Prostate gland (tissue), 2 donors: ENCODE results near the gene STK11. TPM values are rescaled to one million over a fixed set of nuclear protein-coding genes. Genes with fewer than 3 reads are reported as not detected.
A peak's percentile ranks its signal among the peaks of the same experiment; 100 is the strongest.

Source experiments
- DNase-seq: peaks from one replicate; pipeline ENCODE4 v3.0.0-alpha.2; 2019; ENCODE audit warnings: low spot score
- H3K27ac ChIP-seq, 2 donors: fragments of 200-600 bp; sonication (generic); 2 replicates each; pipeline ENCODE4 v1.5.1; 2017 to 2019
- H3K27me3 ChIP-seq: fragments of 200-600 bp; sonication (generic); replicated peaks from 2 replicates; pipeline ENCODE4 v1.5.1; 2019; ENCODE audit not compliant: insufficient read depth
- H3K36me3 ChIP-seq, 2 donors: fragments of 200-600 bp; sonication (generic); 1 replicate in 1 of 2; 2 replicates in 1 of 2; pipeline versions ENCODE4 v1.5.1 to v1.8.1; 2017 to 2019
- H3K4me1 ChIP-seq: fragments of 200-600 bp; sonication (generic); replicated peaks from 2 replicates; pipeline ENCODE4 v1.5.1; 2019
- H3K4me3 ChIP-seq, 2 donors: fragments of 200-600 bp; sonication (generic); 2 replicates each; pipeline ENCODE4 v1.5.1; 2017 to 2019
- H3K9me3 ChIP-seq: fragments of 200-600 bp; sonication (generic); 2 replicates; pipeline ENCODE4 v1.5.1; 2017
- CTCF ChIP-seq, 4 experiments: fragments of 200-600 bp in 2 of 4; fragments of 450-650 bp in 2 of 4; sonication (generic) in 2 of 4; IDR thresholded peaks; 1 replicate in 3 of 4; 2 replicates in 1 of 4; pipeline ENCODE4 v1.5.1; 2016 to 2019; ENCODE audit warnings: antibody characterized with exemption in 4 of 4, mild to moderate bottlenecking in 2 of 4, moderate library complexity in 2 of 4
- POLR2A ChIP-seq: fragments of 450-650 bp; IDR thresholded peaks from one replicate; pipeline ENCODE4 v1.6.1; 2016; ENCODE audit warnings: antibody characterized with exemption, mild to moderate bottlenecking
- POLR2AphosphoS5 ChIP-seq: sonication (generic); formaldehyde crosslinking; IDR thresholded peaks from one replicate; pipeline ENCODE4 v1.6.1; 2017; ENCODE audit warnings: antibody characterized with exemption
- WGBS: methylation state at CpG from one replicate; pipeline ENCODE4 v1.1.5; 2018; 5-methylcytosine and 5-hydroxymethylcytosine counted together
- intact Hi-C: fragments of 100-400 bp; cut with DNase I; formaldehyde crosslinking; loops from one replicate; pipeline ENCODE4 v1.14.2; 2022
- total RNA-seq, 2 donors: library from RNA; depleted of rRNA; stranded (reverse); fragments of >200 nt; gene quantifications; one replicate each; pipeline ENCODE4 v1.1.0, GENCODE V29; 2016

Gene STK11
- total RNA-seq, 2 donors from 2014 or later = 75.1 to 157 TPM

DNA sequence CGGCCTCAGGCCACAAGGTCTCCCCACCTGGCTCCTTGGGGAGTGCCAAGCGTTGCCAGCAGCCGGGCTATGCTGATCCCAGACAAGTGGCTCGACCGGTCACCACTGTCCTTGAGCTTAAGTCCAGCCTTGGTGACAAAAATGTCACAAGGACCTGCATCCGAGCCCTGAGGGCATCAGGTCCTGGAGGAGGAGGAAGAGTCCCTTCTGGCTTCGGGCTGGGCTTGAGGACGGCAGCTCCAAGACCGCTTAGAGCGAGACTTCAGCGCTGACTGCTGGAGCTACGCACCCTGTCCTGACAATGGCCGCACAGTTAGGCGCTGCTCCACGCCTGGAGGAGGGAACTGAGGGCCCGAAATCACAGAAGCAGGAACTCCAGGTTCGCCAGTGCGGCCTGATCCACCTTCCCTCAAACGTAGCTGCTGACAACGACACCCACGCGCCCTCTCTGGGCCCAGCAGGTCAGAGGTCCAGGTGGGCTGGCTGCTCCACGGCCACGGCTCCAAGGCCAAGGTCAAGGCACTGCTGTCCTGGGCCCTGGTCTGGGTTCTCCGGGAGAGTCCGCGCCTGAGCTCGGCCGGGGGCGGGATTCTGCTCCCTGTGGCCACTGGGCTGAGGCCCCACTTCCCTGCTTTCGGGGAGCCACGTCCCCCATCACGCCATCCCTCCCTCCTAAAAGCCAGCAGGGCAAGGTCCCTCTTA, 38.6 kb upstream of the STK11 start:
- Histone ChIP-seq H3K27me3 (no peaks in the 10 kb centered on the region), H3K27ac (no peak overlapping the region), H3K36me3 (no peaks in the 10 kb centered on the region), H3K4me3 (no peak overlapping the region), H3K4me1 (peaks cover 21% of the 10 kb centered on the region), H3K9me3 (no peaks in the 10 kb centered on the region)
- TF ChIP-seq POLR2A = no peak
- TF ChIP-seq CTCF (IDR thresholded peaks at IDR 0.05) = no peak
- no peak for TF ChIP-seq POLR2AphosphoS5
- no peak for DNase-seq
- intact Hi-C loops = no loop called here
- WGBS = 89% methylated on average over 28 of the region's 33 CpGs

DNA sequence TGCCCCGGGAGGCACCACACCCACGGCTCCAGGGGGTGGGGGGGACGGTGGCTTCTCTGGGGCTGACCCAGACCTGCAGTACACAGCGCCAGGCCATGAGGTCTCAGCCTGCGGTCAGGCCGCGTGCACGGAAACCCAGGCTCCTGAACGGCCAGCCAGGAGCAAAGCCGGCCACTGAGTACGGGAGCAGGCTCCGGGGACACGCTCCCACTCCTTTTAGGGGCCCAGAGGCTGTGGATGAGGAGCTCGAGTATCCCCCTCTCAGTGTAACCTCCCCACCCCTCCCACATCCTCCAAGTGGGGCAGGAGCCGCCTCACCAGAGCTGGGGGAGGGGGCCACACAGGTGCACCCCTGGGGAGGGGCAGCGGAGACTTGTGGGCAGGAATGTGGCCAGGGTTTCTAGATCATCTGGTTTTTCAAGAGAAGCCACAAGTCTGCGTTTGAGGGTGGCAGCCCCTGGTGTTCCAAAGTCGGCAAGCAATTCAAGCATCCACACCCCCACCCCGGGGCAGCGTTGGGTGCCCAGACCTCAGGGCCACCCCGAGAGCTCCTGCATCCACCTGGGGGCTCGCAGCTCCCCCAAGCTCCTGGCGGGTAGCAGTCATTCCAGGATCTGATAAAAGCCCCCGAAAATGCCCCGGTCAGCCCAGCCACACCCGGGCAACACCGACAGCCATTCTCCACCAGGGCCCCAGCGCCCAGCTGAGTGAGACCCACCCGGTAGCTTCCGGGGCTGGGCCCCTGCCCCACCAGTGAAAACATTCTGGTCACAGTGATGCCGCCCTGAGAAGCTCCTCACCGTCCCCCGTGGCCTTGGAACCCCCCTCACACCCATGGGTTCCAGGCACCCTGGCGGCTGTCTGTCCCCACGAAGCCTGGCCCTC, 37.6 kb upstream of the STK11 start:
- DNase-seq = no peak
- no peak for TF ChIP-seq POLR2A
- TF ChIP-seq CTCF (IDR thresholded peaks at IDR 0.05) = no peak
- no peak for TF ChIP-seq POLR2AphosphoS5
- peaks cover 22% of the 10 kb centered on the region for H3K4me1 ChIP-seq
- peak overlapping the region in 1 of 2 donors; percentile 6 for H3K4me3 ChIP-seq
- H3K27me3 ChIP-seq = no peaks in the 10 kb centered on the region
- H3K9me3 ChIP-seq = no peaks in the 10 kb centered on the region
- intact Hi-C loops = no loop called here
- WGBS = 76% methylated on average over 21 of the region's 35 CpGs
- H3K27ac ChIP-seq = peak overlapping the region; percentile 62 to 69
- H3K36me3 ChIP-seq = no peaks in the 10 kb centered on the region

DNA sequence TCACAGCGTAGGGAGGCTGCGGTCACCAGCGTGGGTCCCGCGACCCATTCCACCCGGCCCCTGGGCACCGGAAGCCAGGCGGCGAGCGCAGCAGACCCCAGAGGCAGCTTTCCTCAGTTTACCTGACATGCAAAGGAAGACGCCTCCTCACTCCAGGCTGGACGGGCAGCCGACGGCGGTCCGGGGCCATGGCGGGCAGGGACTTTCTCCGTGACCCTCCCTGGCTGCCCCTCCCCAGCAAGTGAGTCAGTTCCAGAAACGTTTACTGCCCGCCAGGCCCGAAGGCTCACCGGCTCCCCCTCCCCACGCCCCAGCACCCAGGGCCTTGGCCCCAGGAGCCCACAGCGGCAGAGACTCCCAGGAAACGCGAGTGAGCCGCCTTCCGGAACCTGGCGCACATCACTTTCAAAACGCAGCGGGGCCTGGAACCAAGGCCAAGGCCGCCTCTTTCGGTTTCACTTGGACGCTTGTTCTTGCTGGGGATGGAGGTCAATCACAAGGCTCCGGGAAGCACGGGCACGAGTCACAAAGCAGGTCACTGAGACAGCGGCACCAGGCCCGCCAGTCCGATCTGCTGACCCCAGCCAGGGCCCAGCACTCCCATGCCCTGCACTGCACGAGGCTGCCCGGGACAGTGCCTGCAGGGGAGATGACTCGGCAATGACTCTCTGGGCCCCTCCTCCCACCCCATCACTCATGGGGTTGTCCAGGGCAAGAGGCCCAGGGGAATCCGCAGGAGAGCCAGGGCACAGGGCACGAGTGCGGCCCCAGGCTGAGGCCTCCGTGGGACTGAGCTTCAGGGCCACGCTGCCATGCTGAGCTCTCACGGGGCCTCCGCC, 36.8 kb upstream of the STK11 start:
- H3K9me3 ChIP-seq = no peaks in the 10 kb centered on the region
- peak; percentile 46 for DNase-seq
- intact Hi-C loops = no loop called here
- no peaks in the 10 kb centered on the region for H3K36me3 ChIP-seq
- H3K27me3 ChIP-seq = no peaks in the 10 kb centered on the region
- H3K4me3 ChIP-seq = peak overlapping the region in 1 of 2 donors; percentile 6
- TF ChIP-seq POLR2AphosphoS5 (peak; percentile 42), POLR2A (peak; percentile 35), CTCF (IDR thresholded peaks at IDR 0.05) (no peak)
- H3K4me1 ChIP-seq = peaks cover 22% of the 10 kb centered on the region
- WGBS = 75% methylated on average over 42 of the region's 50 CpGs
- peak overlapping the region; percentile 62 to 69 for H3K27ac ChIP-seq

DNA sequence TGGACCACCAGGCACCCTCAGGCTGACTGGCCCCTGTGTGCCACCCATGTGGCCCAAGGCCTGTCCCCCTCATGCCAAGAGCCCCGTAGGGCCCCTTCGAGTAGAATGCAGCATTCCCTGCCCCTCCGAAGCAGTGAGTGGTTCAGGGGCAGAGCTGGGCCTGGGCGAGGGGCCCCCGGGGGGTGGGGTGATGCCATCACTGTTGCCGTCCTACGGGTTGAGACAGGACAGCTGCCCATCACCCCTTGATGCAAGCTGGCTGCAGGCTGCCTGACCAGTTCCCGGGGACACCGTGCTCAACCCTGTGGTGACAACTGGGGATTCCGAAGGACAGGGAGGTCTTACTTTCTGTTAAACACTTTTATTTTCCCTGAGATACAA, 36.2 kb upstream of the STK11 start:
- H3K4me3 ChIP-seq = peak overlapping the region in 1 of 2 donors; percentile 6
- no peaks in the 10 kb centered on the region for H3K27me3 ChIP-seq
- no peaks in the 10 kb centered on the region for H3K36me3 ChIP-seq
- no peak for TF ChIP-seq POLR2AphosphoS5
- DNase-seq = no peak
- intact Hi-C loops = no loop called here
- H3K27ac ChIP-seq = peak overlapping the region; percentile 62 to 69
- peaks cover 22% of the 10 kb centered on the region for H3K4me1 ChIP-seq
- no peaks in the 10 kb centered on the region for H3K9me3 ChIP-seq
- 65% methylated on average over 8 of the region's 10 CpGs for WGBS
